ENCODE results near the gene FOXP1.
A peak's percentile ranks its signal among the peaks of the same experiment; 100 is the strongest.

Gene FOXP1

DNA sequence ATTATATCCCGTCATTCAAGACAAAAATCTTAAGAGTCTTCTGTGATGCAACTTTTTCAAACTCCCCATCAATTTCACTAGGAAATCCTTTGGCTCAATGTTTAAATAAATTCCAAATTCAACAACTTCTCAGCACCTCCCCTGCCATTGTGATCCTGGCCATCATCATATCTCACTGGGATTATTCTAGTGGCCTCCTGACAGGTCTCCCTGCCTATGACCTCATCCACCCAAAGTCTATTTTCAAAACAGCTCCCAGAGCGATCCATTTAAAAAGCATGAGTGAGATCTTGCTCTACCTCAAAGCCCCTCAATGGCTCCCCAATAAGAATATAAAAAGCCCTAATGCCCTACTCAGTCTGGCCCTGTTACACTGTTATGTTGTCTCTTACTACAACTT lies 293.2 kb downstream of the FOXP1 start:
- no peak for DNase-seq

DNA sequence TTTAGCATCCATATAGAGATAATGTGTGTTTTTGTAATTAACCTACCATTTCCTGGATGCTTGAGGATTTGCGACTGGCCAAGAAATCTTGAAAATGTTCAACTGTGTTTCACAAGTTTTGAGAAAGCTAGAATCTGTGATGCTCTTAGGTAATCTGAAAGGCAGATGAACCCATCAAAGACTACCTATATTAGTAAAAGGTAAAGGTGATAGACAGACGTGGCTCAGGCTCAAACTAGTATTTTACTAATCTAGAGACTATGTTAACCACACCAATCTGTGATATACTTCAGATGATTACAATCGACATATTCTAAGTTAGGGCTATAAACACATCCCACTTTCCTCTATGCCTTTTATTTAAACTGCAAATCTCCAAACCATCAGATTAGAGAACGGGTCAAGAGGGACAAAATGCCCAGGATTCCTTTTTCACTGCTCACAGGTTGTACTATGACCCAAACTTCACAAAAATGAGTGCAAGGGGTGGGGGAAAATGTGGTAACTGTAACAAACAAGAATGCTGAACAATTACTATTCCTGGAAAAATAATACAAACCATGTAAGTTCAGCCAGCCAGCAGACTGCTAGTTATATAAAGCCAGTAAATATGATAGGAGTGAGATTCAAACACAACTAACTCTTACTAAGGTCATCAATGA lies 295.1 kb downstream of the FOXP1 start:
- no peak for DNase-seq

DNA sequence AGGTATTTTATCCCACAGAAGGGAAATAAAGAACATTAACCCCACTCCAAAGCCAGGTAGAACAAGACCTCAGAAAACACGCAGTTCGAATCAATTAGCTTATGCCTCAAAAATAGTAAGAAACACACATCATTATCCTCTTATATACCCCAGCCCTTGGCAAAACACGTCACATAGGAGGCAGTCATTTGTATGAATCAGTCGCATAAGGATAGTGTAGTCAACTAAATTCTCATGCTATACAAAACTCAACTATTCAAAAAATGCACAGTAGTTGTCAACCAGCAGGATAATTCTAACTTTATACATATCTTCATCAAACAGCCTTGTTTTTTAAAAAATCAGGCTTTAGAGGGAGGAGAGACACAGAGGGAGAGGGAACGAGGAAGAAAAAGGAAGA lies 298.4 kb downstream of the FOXP1 start:
- DNase-seq: no peak

DNA sequence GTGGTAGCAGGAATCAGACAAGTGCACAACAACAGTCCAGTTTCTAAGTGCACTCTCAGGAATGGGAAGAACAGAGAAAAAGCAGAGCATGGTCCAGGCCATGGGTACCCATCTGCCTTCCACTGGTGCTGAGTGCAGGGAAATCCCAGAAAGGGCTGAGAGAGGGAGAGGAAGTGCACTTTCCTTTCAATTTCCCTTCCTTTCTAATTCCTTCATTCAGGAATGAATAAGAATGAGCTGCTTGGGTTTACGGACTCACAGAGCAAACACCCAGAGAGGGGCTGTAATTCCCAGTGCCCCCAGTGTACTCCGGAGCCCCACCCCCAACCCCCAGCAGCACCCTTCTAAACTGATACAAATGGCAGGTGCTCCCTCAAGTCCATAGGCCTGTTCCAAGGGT lies 300.6 kb downstream of the FOXP1 start:
- no peak for DNase-seq

DNA sequence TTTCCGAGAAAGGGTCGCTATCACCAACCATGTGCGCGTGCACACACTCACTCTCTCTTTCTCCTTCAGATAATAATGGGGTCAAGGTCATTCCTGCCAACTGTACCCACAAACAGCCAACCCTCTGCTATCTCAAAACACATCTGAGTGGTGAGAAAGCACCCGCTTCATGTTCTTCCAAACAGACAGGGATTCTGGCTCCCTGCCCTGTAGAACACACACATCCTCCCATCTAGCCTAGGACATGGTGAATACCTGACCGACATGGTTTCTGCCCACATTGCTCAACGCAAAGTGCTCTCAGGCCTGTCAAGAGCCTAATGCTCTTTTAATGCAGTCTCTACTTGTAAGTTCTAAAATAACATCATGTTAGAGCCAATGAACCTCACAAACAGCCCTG lies 302.2 kb downstream of the FOXP1 start:
- no peak for DNase-seq

DNA sequence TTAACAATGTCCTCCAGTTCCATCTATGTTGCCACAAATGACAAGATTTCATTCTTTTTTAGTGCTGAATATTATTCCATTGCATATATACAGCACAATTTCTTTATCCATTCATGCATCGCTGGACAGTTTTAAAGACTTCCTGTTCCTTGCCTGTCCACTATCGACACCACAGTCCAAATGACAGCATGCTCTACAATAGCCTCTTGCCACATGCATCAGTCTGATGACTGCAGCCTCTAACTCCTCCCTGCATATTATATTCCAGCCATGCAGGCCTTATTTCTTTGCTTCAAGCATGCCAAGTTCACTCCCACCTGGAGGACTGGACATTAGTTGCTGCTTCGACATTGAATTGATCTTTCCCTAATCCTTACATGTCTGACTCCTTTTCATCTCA lies 306.2 kb downstream of the FOXP1 start:
- no peak for DNase-seq

DNA sequence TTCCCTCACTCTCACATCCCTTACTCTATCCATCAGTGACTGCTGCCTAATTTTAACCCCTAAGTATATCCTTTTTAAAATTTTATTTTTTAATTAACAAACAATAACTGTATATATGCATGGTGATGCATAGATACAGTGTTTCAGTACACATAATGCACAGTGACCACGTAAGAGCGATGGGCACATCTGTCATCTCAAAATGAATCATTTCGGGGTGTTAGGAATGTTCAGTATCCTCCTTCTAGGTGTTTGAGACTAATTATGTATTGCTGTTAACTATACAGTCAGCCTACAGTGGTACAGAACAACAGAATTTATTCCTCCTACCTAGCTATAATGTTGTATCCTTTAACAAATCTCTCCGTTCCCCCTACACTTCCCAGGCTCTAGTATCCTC lies 307.0 kb downstream of the FOXP1 start:
- DNase-seq: no peak

DNA sequence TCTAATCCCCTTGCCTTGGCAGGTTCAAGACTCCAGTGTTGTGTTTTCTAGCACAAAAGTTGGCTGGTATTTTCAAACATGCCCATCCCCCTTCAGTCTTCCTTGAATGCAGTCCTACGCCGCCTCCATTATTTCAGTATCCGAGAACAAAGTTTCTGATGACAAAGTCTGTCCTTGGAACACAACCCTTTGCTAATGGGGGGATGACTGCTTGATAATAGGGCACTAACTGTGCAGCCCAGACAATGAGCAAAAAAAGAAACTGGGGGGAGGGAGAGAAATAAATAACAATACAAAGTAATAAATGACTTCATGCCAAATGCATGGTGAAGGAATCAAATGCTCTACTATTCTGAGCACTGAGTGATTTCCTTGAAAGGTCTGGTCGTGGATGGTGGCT lies 310.1 kb downstream of the FOXP1 start:
- no peak for DNase-seq

DNA sequence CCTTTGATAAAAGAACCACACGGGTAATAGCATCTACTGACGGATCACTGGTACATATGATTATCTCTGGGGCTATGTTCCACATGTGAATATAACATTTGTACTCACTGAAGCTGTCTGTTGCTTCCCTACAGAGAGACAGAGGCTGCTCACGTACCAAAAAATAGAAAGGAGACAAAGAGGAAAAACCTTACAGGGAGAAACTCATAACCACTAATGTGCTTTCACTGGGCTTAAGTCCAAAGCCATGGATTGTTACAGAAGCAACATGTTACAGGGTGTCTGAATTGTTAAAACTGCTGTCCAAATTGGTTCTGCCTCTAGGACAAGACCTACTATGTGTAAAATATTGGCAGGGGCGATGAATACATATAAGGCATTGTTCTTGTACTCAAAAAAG lies 311.9 kb downstream of the FOXP1 start:
- no peak for DNase-seq

DNA sequence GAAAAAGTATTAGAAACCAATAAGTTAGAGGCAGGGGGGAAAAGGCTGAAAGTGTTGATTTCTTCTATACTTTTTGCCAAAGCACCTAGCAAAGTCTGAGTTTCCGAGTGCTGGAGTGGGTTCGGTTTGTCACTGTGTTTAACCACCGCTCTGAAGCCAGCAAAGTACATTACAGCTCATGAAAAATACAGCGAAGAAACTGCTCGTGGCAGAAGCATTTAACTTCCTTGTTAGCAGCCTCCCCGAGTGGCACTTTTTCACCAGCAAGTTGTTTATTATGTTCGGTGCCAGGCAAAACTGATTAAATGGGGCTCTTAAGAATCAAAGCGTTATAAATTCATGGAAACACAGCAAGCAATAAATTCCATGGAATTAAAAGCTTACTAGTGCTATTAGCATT lies 313.6 kb downstream of the FOXP1 start:
- DNase-seq: no peak

DNA sequence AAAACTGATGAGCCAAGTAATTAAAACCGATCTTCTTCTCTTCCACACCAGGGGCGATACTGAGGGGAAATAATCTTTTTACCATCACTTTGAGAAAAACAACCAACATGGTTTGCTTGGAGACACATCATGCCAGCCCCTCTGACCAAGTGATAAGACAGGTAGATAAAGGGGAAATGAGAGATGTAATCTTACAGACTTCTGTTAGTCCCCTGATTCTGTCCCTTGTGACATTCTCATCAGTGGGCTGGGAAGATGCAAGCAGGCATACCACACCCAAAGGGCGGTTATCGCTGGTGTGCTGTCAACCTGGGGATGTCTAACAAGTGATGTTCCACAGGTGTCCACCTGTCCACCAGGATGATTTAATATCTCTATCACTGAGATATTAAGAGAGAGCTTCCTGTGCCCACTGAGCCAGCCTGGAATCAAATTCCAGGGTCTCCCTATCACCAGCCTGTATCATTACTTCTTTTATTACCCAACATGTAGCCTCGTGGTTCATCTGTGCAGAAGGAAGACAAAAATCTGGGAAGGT lies 315.0 kb downstream of the FOXP1 start:
- DNase-seq: no peak

DNA sequence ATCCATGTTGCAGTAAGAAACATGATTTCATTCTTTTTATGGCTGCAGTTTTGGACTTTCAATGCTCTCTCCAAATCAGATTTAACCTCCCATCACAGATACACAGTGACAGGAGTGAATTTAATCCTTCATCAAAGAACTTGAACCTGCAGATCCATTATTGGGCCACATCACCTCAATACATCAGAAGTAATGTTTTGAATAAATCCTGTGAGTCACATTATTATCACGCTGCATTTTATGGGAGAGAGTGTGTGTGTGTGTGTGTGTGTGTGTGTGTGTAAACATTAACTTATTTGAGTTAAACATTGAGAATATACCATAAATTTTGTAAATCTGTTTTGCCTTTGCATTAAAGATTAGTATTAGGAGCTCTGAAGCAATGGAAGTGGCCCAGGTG lies 316.7 kb downstream of the FOXP1 start:
- DNase-seq: no peak

DNA sequence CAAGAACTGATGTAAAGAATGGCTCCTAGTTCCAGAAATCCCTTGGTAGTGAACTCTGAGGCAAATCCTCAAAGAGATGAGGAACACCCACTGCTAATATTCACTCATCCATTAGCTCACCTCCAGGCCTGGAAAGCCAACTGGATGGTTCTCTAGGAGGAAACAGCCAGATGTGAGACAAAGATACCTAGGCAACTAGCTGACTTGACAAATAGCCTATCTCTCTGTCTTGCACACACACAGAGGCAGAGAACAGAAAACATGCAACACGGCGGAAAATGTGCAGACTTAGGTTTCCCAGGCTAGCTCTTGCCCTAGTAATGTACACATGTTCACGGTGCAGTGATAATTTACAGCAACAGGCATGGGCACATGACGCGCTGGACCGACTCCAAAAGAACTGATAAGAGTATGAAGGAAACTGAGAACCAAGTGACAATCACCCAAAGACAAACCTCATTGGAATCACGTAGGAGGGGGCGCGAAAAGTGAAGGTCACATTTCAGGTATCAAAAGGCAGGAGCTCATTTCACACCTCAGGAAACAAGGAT lies 318.1 kb downstream of the FOXP1 start:
- no peak for DNase-seq

DNA sequence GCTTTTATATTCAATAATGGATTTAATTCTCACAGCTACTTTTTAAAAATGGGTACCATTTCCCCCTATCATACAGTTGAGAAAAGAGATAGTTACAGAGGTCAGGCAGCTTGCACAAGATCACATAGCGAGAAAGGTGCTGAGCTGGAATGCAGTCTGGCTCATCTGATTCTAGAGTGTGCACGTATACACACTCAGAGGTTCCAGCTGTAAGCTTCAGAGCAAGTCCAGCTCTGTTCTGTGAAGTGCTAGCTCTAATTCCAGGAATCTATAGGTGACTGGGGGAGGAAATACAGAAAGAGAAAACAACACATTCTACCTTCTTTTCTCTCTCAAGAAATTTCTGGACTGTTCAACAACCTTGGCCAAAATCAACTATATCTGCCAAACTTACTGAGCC lies 318.7 kb downstream of the FOXP1 start:
- no peak for DNase-seq

DNA sequence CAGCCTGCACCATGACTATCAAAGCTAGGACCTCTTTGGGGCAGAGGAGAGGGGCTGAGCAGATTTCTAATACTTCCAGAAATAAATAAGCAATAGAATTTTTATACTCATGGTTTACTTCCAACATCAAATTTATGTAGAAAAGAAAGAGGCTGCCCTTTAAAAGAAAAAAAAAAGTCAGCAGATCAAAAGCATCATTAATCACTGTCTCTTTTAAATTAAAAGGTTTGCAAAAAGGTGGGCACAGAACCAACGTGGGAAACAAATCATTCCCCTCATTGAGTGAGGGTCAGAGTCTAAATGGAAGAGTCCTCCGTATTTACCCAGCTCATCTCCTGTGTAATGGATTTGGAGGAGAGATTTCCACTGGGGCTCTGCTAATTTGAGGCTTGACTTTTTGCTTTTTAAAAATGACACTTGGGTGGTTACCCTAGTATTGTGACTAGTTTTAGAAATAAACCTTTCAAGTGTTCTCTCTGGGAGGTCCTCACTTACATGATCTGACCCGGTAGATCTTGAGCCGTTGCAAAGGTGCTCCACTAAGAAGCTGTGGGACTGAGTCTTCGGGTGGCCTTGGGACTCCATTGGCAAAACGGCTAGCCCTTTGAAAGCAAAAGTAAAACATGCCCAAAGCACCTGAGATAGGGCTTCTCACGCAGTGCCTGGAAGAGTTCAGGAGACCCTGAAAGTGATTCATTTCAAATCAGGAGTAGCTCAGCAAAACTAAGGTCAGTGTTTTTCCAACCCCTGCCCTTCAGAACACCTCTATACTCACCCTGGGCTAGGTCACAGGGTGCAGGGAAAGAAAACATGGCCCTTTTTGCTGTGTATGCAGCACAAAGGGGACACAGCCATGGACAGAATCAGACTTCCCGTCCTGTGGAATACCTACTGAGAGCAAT lies 320.9 kb downstream of the FOXP1 start:
- no peak for DNase-seq

DNA sequence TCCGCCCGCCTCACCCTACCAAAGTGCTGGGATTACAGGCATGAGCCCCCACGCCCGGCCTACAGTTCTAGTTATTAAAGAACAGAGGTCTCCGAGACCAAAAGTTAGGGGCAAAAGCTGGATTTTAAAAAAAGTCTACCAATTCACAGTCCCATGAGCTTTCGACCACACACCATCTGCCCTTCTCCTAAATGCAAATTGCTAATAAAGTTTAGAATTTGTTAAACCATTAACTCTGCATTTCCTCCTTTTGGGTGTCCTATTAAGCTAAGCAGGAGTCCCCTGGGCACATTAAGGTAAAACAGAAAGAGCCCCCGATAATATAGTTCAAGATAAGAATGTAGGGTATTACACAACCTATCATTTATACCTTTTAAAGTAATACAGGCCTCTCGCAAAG lies 322.7 kb downstream of the FOXP1 start:
- DNase-seq: no peak

DNA sequence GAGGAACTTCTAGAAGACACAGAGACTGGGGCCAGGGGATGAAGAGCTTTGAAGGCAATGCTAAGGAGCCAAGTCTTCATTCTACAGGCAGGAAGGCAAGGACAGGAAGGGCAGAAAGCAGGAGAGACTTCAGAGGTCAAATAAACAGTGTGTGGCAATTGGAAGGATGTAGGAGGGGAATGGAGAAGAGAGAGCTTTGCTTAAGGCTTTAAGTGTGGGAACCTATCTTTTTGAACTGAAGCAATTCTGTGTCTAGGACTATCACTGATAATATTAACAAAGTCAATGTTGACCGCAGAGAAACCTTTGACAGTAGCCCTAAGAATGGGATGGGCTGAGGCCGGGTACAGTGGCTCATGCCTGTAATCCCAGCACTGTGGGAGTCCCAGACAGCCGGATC lies 325.0 kb downstream of the FOXP1 start:
- no peak for DNase-seq

DNA sequence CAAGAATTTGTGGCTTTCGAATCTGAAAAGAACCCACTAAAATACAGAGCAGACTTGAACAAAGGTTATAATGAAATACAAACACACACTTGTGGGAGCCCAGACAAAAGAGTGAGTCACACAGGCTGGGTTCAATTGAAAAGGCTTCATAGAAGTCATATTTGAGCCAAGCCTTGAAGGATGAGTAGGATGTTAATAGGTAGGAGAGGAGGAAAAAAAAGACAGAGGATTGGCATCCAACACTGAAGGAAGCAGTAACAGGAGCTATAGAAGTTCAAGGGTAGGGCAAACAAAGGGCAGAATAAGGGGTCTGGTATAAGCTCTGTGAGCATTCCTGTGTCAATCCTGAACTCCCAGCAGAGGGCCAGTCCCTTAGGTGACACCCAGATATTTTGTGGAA lies 325.4 kb downstream of the FOXP1 start:
- DNase-seq: peak; percentile 40

DNA sequence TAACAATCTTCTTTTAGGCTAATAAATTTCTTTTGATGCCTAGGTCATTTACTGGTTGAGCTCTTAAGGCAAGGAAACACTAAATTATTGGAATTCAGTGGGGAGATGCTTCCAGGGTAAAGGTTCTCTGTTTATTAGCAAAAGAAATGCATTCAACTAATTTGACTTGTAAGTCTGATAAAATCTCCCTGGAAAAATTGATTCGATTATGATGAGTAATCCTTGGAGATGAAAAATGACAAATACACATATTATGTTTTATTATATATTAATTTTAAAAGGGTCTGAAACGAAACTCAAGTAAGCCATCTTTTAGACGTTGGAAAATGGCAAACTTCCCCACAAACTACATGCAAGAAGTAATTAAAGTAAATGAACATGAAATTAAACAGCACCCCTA lies 328.0 kb downstream of the FOXP1 start:
- DNase-seq: no peak

DNA sequence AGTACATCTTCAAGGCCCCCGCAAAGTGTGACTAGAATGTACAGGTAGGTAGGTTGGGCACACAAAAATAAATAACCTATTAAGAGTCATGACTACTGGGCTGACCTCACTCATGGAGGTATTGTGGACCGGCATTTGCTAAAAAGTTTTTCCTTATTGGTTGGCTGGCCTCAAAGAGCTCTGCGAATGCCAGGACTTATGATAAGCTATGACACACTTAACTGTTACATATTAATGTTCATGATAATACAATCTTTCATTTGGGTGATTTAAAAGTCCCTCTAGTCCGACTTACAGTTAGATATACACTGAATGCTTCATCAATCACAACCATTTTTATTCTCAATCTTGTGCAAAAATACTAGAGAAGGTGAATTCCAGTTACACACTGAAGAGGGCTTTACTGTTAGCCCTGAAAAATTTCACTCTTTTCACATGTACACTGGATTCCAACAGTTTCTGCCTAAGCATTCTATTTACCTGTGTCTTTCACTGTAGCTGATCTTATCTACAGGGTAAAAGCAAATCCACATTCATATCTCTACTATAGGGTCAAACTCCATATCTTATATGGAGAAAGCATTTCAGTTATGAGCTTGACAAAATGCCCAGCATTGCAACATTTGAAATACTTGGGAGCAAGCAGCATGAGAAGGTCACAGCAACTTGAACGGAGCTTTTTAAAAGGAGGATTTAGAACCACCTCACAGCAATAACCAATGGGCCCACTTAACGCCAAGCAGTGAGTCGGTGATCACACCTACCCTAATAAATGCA lies 329.1 kb downstream of the FOXP1 start:
- no peak for DNase-seq

DNA sequence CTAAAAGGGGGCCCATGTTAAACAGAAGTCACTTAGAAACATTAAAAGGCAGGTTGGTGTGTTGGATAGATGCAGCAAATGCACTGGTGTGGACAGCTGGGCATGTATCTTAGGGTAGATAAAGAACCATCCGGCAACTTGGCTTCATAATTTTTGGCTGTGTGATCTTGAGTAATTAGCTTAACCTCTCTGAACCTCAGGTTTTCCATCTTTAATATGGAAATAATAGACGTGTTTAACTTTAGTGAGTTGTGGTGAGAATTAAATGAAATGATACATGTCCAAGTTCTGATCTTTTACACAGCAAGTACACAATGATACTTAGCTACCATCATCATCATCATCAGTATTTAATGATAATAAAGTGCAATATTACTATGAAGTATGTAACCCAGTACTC lies 330.4 kb downstream of the FOXP1 start:
- DNase-seq: no peak

DNA sequence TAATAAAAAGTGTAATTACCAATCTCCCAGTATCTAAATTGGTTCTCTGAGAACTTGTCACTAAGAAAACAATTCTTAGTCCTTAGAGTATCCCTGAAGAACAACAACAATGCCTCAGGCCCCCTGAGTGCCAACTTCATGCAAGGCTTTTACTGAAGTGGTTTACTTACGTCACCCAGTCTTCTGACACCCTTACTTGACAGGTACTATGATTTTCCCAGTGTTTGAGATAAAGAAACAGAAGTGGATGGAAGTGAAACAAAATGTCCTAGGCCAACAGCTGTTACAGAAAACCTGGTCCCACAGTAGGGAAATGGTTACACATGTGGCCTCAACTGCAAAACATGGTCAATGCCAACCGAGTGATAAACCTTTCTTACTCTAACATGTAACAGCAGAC lies 331.1 kb downstream of the FOXP1 start:
- no peak for DNase-seq

DNA sequence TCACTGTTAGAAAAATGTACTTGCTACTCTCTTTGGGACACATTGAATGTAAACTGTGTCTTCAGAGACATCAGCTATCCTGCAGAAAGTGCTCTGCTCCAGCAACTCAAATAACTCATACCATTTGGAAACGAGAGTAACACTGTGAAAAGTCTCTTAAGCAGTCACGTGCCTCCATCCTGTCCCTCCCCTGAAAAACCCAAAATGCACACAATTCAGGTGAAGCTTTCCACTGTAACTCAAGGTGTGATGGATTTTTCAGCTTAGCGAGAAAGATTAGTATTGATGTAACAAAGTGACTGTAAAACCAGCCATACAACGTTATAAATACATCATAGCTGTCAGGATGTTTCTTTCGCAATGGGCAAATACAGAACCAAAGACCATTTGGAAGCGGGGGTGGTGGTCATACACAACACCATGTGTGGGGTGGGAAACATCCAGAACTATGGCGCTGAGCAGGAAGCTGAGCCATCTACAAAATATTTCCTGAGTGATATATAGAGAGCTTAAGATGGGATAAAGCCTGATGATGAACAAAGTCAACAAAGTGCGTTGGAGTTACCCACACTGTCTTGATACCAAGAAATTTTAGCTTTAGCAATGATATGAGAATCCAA lies 332.3 kb downstream of the FOXP1 start:
- no peak for DNase-seq
